AG04450 (cell line): ENCODE data around the gene RAB31. TPM values are rescaled to one million over a fixed set of nuclear protein-coding genes. Genes with fewer than 3 reads are reported as not detected.

Experiments used
- CTCF ChIA-PET: fragments of 300-600, 350-600 bp; formaldehyde crosslinking; extraction: SDS; loops from one replicate; lab custom pipeline; 2022; ENCODE audit warnings: antibody characterized with exemption, inconsistent platforms; lab: Charles Lee
- POLR2A ChIA-PET: fragments of 350-600 bp; formaldehyde crosslinking; extraction: SDS; loops from one replicate; lab custom pipeline; 2021; ENCODE audit warnings: antibody characterized with exemption, inconsistent platforms; lab: Yijun Ruan, JAX
- DNase-seq: peaks from one replicate; pipeline ENCODE4 v3.0.0-alpha.2; 2011; ENCODE audit warnings: low read depth, low spot score
- H3K27ac ChIP-seq: one replicate; pipeline ENCODE4 v1.5.1; 2012; ENCODE audit warnings: low read depth, low read length, control low read depth
- H3K27me3 ChIP-seq: one replicate; pipeline ENCODE4 v1.6.0; 2012; ENCODE audit warnings: low read length; ENCODE audit not compliant: control insufficient read depth, insufficient read depth
- H3K4me3 ChIP-seq: 2 replicates; pipeline ENCODE4 v1.5.1; 2011; ENCODE audit warnings: mild to moderate bottlenecking, low read depth, low read length, control low read depth
- H3K9me3 ChIP-seq: 2 replicates; pipeline ENCODE4 v1.5.1; 2012; ENCODE audit warnings: low read length; ENCODE audit not compliant: control insufficient read depth, insufficient read depth
- CTCF ChIP-seq: IDR thresholded peaks from 2 replicates; pipeline ENCODE4 v1.5.1; 2011; ENCODE audit warnings: low read depth, low read length, control low read depth, inconsistent platforms
- polyA plus RNA-seq: library from polyadenylated mRNA; depleted of rRNA; stranded (reverse); fragments of >200 nt; gene quantifications from 2 replicates; pipeline ENCODE4 v1.2.3, GENCODE V29; 2011

The RAB31 gene
- polyA plus RNA-seq, 1 experiment, result 43.7 TPM

GRCh38 chr18:9884532-9885140 lies 176.5 kb downstream of the RAB31 start:
- Histone ChIP-seq H3K4me3 (no peak overlapping the region), H3K27me3 (no peaks in the 10 kb centered on the region), H3K9me3 (no peaks in the 10 kb centered on the region), H3K27ac (no peak overlapping the region)
- POLR2A ChIA-PET, result no interaction called here
- CTCF ChIA-PET, result no interaction called here
- no peak for TF ChIP-seq CTCF
- no peak for DNase-seq

GRCh38 chr18:9885170-9886004 lies 177.3 kb downstream of the RAB31 start, which contains the start of gene TXNDC2:
Gene TXNDC2, plus strand, starts transcription at chr18:9885973. Its CDS starts 708 bp downstream, at chr18:9886681.
- no peaks in the 10 kb centered on the region for H3K27me3 ChIP-seq
- no peaks in the 10 kb centered on the region for H3K9me3 ChIP-seq
- no peak for DNase-seq
- ChIA-PET CTCF (no interaction called here), POLR2A (no interaction called here)
- H3K4me3 ChIP-seq, result no peak within 1 kb of the TSS
- H3K27ac ChIP-seq, result no peak within 1 kb of the TSS
- no peak for TF ChIP-seq CTCF

GRCh38 chr18:9886005-9886348 lies 177.9 kb downstream of the RAB31 start:
- no peak overlapping the region for H3K27ac ChIP-seq
- CTCF ChIA-PET, result no interaction called here
- TF ChIP-seq CTCF, result no peak
- no peak overlapping the region for H3K4me3 ChIP-seq
- H3K9me3 ChIP-seq, result no peaks in the 10 kb centered on the region
- H3K27me3 ChIP-seq, result no peaks in the 10 kb centered on the region
- POLR2A ChIA-PET, result no interaction called here
- DNase-seq, result no peak

- ChIA-PET CTCF (no interaction called here), POLR2A (no interaction called here)
- Histone ChIP-seq H3K9me3 (no peaks in the 10 kb centered on the region), H3K27ac (no peak overlapping the region), H3K27me3 (no peaks in the 10 kb centered on the region), H3K4me3 (no peak overlapping the region)
- no peak for DNase-seq
- no peak for TF ChIP-seq CTCF
These were observed 179.9 kb downstream of the RAB31 start for GRCh38 chr18:9887992-9888391.

GRCh38 chr18:9890196-9890595 lies 182.1 kb downstream of the RAB31 start:
- CTCF ChIA-PET, result no interaction called here
- POLR2A ChIA-PET, result no interaction called here

More at GRCh38 chr18:9890196-9890595, 182.1 kb downstream of the RAB31 start:
- Histone ChIP-seq H3K9me3 (no peaks in the 10 kb centered on the region), H3K27ac (no peak overlapping the region), H3K4me3 (no peak overlapping the region), H3K27me3 (no peaks in the 10 kb centered on the region)
- no peak for DNase-seq
- no peak for TF ChIP-seq CTCF
